Activated CD8-positive, alpha-beta memory T cell treated with anti-CD3 and anti-CD28 coated beads for 48 hours (primary cell): ENCODE data around the gene PDK4.
"Not testable (repeated sequence)": the region's sequence is repeated elsewhere in the genome, so short reads cannot be mapped to it uniquely, and the experiment has no call there.

Experiments
- DNase-seq, 3 experiments: peaks; one replicate each; pipeline ENCODE4 v3.0.0-alpha.2; 2020; ENCODE audit warnings: low read depth in 2 of 3, low spot score in 2 of 3

PDK4 gene

DNA sequence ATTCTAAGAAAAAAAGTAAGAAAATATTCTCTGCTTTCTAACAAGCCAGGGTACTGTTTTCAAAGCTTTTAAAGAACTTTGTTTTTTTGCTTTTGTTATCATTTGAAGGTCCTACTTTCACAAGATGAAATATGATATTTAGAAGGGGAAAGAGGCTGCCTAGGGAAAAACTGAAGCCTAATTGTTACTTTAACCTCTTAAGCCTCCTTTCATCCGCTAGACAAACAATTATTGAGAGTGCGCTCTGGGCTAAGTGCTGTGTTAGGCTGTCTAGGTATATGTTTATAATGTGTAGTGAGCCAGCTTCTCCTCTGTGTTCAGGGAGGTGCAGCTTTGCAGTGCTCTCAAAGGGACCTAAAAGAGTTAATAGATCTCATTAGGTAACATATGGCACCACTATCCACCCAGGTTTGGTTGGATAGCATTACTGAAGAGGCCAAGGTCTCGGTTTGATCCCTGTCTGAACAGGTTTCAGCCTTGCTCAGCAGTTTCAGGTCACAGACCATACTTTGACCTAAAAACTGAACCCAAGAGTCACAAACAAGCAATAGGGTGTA lies 17.9 kb downstream of the PDK4 start:
- no peak for DNase-seq

DNA sequence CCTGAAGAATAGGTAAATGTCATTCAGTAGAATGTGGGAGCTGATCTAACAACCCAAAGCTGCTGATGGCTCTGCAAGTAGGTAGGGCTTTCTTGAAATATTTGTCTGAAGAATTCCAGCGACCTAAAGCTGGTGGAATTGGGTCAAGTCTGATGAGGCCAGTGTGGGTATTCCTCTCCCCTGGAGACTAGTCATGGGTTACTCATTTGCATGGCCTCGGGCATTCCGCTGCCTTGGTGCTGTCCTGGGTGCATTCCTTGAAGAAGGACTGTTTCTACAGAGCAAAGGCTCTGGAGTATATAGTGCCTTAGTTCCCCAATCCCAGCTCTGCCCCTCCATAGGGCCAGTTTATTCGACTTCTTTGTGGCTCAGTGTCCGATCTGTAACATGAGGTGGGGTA lies 19.2 kb downstream of the PDK4 start:
- no peak for DNase-seq

DNA sequence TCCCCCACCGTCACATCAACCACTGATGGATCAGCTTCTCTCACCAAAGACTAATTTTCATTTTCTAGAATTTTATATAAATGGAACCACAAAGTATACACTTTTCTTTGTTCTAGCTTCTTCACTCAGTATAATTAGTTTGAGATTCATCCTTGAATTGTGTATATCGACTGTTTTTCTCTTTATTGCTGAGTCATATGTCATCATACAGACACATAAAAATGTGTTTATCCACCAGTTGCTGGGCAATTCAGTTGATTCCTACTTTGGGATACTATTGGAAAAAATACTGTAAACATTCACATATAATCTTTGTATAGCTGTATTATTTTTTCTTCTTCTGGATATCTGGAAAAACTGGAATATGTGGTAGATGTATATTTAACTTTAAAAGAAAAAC lies 26.6 kb downstream of the PDK4 start:
- DNase-seq: no peak

DNA sequence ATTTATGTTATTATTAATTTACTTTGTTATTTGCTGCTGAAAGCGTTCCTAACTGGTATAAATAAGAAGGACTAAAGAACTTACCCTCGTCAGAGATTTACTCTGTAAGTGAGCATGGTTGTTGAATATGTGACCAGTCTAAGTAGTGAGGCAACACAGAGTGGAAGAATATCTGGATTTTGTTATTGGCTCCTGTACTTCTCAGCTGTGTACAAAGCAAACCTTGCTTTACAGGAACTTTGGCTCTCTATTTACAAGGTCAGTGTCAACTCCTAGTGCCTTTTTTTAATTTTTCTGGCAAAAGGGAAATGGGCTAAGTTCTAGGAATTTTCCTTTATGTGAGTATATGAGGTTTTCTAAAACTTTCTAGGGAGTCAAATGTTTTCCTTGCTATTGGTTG lies 35.6 kb downstream of the PDK4 start:
- DNase-seq: no peak

DNA sequence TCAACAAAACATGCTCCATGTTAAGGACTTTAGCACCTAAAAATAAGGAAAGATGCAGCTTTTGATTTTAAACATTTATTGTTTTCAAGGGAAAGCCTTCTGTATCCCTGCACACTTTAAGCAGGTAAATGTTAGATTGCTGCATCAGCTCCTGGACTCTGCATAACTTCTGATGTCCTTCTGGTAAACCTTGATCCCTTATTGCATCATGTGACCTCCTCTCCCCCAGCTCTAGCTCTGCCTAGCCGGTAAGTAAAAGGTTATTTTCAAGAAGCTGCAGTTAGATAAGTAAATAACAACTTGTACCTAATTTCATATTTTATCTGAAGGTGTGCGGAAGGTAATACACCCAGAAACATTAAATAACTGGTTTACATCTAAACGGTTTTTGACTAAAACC lies 37.5 kb downstream of the PDK4 start:
- no peak for DNase-seq

DNA sequence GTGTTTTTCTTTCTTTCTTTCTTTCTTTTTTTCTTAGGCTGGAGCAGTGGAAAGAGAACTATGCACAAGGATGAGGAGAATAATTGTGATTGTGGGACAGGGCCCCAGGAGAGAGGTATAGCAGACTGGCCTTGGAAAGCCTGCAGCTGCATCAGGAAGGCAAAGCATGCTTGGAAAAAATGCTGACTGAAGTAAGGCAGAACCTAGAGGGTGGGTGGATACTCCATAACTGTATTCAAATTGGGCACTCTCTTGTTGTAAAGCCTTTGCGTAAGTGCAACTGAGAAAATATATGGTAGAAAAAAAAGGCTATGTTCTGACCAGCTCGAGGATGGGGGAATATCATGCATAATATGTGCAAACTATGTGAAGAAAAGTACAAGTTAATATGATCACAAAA lies 39.5 kb downstream of the PDK4 start:
- no peak for DNase-seq

DNA sequence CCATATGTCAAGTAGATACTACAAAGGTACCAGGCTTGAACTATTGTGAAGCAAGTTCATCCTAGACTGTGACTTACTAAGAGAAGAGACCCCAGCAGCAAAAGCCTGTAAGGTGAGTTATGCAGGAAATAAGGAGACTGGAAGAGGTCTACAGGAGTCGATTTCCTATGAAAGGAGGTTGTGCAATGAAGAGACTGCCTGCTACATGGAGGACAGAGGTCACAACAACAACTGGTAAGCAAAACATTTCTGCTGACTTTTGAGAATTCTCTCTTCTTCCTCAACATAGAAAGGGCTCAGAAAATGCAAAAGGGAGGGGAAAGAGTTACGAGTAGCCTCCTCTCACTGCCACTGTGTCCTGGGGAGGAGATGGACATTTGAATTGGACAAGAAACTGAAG lies 42.4 kb downstream of the PDK4 start:
- no peak for DNase-seq

DNA sequence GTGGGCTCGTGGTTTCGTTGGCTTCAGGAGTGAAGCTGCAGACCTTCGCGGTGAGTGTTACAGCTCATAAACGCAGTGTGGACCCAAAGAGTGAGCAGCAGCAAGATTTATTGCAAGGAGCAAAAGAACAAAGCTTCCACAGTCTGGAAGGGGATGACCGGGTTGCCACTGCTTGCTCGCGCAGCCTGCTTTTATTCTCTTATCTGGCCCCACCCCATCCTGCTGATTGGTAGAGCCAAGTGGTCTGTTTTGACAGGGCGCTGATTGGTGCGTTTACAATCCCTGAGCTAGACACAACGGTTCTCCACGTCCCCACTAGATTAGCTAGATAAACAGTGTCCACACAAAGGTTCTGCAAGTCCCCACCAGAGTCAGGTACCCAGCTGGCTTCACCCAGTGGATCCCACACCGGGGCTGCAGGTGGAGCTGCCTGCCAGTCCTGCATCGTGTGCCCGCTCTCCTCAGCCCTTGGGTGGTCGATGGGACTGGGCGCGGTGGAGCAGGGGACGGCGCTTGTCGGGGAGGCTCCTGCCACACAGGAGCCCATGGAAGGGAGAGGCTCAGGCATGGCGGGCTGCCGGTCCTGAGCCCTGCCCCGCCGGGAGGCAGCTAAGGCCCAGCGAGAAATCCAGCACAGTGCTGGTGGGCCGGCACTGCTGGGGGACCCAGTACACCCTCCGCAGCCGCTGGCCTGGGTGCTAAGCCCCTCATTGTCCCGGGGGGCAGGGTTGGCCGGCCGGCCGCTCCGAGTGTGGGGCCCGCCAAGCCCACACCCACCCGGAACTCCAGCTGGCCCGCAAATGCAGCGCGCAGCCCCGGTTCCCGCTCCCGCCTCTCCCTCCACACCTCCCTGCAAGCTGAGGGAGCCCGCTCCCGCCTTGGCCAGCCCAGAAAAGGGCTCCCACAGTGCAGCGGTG lies 44.0 kb downstream of the PDK4 start:
- not testable (repeated sequence) for DNase-seq

DNA sequence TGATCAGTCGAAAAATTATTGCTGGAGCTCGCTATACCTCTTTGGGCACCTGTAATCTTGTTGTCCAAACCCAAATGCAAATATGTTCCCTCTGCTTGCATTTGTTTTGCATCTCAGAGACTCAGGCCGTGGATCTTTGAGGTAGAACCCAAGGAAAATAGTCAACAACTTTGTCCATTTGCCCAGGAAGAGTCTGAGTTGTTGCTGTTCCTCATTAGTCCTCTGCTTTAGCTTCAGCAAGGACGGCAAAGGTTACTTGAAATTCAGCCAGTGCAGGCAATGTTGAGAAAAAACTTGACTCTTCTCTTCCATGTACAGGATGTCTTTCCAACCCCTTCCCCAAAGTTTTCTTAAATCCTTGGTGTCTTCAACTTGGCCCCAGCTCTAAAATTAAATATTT lies 45.8 kb downstream of the PDK4 start:
- no peak for DNase-seq

DNA sequence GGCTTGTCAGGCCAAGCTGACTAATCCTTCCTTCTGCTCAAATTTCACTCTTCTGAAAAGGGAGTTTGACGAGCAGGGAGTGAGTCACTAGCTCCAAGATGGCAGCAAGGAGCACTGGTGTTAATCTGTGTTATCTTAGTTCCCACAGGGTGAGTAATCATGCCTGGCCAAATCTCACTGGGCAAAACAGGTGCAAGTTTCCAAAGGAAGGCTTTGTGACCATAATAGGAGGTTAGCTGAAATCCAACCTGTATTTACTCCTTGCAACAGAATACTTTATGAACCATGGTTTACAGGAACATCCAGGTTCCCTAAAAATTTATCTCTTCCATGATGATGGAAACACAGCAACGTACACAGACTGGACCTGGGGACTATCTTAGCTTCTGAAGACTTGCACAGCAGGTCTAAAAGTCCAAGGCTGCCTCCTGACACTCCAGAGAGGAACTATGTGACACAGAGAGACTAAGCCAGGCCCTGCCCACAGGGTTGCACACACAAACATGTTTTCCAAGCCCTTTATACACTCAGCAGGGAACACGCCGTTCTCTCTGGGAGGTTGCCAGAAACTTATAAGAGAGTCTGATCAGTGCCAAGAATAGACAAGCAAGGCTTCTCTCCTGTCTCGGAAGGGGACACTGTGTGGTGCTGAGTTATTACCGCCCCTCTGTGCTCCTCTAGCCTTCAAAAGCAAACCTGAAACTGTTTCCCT lies 46.3 kb downstream of the PDK4 start:
- DNase-seq: no peak

DNA sequence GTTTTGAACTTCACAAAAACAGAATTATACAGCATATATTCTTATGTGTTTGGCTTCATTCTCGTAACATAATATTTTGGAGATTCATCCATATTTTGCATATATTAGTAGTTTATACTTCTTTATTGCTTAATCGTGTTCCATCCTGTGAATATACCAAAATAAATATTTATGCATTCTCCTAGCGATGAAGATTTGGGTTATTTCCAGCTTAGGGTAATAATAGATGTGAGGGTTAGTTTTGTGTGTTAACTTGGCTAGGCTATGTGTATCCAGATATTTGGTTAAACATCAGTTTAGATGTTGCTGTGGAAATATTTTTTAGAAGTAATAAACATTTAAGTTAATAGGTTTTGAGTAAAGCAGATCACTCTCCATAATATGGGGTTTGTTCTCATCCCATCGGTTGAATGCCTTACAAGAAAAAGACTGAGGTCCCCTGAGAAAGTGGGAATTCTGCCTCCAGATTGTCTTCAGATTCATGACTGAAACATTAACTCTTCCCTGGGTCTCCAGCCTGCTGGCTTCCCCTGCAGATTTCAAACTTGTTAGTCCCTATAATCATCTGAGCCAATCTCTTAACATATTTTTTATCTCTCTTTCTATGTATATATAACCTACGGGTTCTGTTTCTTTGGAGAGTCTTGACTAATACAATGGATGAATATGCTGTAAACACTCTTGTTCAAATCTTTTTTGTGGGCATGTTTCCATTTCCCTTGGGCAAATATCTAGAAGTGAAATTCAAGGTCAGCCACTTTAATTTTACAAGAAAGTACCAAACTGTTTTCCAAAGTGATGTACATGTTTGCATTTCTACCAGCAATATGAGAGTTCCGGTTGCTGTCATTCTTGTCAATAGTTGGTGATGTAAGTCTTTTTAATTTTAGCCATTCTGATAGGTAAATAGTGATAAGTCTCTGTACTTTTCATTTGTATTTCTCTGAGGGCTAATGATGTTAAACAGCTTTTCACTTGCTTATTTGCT lies 48.7 kb downstream of the PDK4 start:
- DNase-seq: no peak

DNA sequence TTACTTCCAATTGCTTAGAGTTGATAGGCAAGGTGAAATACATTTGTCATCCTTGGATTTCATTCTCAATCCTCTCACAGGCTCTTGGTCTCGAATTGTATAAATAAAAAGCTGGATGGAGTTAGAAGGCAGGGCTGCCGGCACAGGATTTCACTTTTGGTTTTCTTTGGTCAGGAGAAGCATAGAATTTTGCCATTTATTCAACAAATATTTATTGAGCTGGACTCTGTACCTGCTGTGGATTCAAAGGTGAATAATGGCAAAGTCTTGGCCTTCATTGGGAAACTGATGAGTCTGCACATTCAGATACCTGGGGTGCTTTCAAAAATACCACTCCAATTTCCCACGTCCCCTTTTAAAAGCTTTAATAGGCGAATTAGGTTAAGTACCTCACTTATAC lies 49.7 kb downstream of the PDK4 start:
- DNase-seq: no peak

DNA sequence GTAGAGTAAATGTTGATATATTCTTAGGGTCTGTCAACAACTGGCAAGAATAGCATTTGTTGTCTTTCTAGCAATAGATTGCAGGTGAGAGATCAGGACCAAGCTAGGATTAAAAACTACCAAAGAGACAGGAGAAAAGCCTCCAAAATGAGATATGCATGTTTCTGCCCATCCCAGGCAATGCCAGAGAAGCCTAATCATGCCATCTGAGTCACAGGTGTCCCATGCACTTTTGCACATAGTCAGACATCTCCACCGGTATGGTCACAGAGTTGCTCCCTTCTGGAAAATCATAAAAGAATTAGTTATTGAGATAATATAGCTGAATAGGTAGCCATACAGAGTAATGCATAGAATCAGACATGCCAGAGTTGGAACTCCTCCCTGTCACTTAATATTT lies 50.6 kb downstream of the PDK4 start:
- DNase-seq: no peak

DNA sequence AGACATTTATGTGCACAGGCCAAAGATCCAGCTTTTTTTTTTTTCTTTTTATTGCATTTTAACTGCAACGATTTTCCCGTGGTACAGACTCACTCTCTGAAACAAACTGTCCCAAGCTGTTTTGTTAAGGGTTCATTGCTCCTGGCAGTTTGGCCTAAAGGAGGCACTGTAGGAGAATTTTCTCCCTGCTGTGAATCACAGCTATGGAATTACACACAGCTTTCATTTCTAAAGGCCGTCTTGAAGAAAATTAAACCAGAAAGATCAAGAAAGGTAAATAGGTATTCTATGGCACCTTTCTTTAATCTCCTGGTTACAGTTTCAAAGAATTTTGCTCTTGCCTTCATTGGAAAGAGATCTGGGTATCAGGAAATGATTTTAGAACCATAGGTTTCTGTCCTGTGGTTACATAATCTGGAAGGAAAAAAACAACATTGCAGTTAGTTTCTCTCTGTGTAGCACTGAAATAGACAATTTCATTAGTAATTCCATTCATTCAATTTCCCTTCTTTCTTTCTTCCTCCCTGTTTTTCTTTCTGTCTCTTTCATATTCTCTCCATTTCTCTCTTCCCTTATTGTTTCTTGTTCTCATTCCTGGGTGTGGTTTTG lies 51.2 kb downstream of the PDK4 start:
- DNase-seq: no peak

DNA sequence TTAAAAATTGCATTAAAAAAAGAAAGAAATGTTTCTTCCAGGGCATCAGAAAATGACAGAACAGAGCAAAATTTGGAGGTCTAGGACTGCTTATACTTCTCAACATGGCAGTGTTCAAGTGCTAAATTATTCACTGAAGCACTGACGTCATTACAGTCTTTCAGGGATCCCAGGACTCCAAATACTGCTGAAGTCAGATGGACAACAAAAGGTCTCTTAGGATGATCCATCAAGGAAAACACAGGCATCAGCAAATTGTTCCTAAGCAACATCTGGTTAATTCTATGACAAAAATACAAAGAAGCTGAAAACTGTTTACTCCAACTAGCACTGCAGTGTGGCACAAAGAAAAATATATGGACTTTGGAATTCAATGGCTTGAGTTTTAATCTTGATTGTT lies 52.1 kb downstream of the PDK4 start:
- DNase-seq: no peak

DNA sequence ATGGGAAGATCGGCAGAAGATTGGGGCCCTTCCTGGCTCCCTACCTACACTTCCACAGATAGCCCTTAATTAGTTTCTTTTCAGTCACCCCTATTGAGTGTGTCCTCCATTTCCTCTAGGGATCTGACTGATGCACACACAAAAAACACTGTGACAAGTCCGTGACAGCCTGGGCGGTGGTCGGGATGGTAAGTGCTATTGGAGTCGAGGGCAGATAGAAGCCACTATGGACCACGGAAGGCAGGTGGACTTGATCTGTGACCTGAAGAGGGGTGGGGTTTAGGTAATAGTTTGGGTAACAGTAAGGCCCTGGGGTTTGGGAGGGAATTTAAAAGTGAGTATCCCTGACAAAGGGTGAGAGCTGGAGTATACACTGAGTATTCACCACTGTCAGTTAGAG lies 53.0 kb downstream of the PDK4 start:
- DNase-seq: no peak

DNA sequence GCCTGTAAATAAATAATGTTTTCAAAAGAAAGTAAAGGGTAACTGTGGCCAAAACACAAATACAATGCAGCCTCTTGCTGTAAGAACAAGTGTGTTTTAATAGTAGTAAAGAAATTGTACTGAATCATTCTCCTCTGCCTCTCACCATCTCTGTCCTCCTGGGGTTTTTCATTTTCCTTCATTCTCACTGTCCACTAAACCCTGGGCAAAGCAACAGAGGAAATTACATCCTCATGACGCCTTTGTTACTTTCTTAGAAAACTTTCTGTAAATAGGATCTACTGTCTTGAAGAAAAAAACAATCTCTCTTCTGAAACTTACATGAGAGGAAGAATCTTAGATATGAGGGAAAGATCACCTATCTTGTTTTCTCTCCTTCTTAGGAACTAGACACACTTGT lies 56.0 kb downstream of the PDK4 start:
- no peak for DNase-seq

DNA sequence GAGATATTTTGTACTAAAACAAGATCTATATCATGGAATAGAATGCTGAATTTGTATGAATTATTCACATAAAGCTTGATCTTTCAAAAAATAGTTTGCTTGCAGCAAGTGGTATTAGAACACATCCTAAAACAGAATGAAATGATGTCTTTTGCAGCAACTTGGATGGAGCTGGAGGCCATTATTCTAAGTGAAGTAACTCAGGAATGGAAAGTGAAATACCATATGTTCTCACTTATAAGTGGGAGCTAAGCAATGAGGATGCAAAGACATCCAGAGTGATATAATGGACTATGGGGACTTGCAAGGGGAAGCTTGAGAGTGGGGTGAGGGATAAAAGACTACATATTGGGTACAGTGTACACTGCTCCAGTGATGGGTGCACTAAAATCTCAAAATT lies 56.9 kb downstream of the PDK4 start:
- DNase-seq: no peak

DNA sequence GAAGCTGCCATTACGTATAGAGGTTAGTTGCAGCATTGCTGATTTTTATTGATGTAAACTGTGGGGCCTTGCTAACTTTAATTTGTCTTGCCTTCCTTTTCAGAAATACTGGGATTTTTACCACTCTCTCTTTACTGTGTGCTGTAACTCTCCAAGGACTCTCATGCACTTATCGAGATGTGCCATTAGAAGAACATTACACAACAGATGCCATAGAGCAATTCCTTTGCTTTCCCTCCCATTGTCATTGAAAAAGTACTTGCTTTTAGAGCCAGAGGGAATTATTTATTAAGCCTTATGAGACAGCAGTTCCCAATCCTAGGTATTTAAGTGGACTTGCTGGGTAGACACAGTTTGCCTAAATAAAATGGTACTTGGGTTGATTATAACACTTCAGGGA lies 58.8 kb downstream of the PDK4 start:
- DNase-seq: no peak

DNA sequence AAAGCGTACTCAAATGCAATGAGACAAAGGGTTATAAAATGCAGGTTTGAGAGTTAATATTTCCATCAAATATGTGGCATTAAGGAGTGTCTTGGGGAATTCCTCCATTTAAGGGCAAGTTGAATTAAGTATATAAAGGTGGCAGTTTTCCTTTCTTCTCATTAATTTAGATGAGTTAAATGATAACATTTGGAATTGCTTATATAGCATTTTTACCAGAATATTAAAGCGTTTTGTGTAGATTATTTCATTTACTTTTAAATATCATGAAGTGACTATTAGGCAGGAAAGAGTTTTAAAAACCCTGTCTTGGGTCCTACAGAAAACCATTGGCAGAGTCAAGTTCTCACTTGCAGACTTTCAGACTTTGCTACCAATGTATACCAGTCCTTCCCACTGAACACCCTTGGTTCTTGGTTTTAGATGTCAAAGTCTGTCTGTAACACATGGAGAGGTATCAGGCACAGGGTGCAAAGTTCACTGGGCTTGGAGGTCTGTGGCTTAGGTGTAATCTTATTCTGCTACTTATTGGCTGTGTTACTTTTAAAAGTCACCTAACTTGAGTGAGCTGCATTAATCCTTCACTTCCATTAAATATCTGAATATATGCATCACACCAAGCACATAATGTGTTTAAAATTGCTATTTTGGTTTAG lies 59.5 kb downstream of the PDK4 start:
- DNase-seq: no peak
